ENCODE measurements around the gene CPLX3.

CPLX3 gene

DNA sequence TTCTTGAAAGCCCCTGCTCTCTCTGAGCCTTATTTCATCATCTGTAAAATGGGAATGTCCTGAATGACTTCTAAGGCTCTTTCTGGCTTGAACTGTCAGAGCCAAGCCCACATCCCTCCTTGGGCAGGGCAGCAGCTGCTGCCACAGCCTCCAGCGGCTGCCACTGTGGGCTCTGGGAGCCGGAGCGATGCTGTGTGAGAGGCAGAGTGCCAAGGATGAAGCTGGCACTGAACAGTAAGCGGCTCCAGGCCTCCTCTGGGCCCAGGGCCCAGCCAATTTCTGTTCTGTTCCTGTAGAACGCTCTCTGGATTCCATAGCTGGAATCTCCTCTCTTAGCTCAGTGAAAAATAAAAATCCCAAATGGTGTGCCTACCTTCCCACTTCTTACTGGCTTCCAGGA, 4.4 kb downstream of the CPLX3 start:
- no peak for DNase-seq

- DNase-seq: no peak
Measured at GRCh38 chr15:74831813-74832495, 5.5 kb downstream of the CPLX3 start.

- no peak for DNase-seq
Measured at GRCh38 chr15:74832826-74833225, 6.4 kb downstream of the CPLX3 start.

DNA sequence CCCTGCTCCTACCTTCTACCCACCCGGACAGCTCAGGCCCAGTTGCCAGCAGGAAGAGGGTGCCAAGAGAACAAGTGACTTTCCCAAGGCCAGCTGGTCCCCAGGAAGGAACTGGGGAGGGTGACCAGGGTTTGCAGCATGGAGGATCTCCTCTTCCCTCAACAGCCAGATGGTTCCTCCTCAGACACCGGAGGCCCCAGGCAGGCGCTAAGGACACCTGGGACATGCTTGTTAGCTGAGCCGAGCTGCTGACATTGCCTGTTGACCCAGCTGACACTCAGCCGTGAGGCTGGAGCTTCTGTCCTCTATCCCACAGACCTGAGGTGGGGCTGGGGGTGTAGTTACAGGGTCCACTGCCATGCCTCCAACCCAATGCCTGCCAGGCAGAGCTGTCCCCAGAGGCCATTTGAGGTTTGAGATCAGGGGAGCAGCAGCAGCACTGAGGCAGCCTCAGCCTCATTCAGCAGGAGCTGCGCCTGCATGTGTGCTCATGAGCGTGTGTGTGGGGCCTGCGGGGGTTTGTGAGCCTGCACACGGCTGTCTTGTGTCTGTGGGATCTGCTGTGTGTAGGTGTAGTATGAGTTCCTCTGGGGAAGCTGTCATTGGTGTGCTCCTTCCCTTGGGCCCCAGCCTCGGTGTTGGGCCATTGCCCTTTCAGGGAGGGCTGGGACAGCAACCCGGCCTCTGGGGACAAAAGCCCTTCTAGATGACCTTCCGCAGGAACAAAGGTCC, 7.1 kb downstream of the CPLX3 start:
- no peak for DNase-seq

DNA sequence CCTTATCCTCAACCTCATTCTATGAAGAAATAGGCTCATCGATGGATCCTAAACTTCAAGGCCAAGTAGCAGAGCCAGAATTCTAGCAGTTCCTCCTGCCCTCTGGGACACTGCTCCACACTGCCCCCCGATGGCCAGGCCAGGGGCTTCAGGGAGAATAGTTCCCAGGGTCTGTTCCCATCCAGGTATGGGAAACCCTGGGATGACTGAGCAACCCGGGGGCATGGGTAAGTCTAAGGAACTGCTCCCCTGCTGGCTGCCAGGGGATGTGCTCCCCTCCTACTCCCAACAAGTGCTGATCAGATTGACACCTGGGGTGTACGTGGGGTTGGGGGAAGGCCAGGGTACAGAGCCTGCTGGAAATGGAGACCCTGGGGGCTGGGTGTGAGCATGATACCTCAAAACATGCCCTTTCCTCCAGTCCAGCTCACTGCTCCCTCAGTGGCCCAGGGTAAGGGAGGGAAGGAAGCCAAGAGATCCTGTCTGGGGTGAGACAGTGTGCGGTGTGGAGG, 8.9 kb downstream of the CPLX3 start:
- DNase-seq: no peak

DNA sequence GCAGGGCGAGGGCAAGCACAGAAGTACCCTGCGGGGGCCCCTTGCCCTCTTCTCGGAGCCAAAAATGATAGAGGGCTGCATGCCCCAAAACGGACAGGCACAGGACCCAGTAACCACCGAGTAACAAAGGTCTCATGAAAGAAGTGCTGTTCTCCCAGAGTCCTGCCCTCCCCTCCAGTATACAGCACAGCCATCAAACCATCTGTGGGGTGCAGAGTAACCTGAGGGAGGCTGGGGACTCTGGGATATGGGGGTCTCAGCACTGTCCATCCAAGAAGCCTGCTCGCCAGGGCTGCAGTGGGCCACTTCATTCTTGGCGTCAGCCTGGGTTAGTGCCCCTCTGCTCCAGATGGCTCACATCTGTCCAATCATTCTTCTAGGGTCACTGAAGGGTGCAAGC, 10.4 kb downstream of the CPLX3 start:
- no peak for DNase-seq

GRCh38 chr15:74837482-74838136, 11.2 kb downstream of the CPLX3 start:
- DNase-seq: no peak

DNA sequence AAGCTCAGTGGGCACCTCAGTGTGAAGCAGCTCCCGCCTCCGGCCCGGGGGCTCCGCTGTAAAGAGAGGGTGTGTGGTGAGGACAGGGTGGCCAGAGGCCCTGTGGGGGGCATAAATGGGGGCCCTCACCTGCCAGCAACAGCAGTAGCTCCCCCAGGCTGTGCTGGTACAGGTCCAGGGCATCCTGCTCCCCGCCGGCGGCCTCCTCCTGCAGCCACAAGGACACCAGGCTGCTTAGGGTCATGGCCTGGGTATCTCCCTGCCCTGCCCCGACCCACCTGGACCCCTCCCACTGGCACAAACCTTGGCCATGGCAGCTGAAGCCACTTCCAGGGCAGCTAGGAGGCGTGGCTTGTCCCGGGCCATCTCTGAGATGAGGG, 11.7 kb downstream of the CPLX3 start:
- DNase-seq: no peak

GRCh38 chr15:74838746-74839525, 12.5 kb downstream of the CPLX3 start:
- DNase-seq: no peak

DNA sequence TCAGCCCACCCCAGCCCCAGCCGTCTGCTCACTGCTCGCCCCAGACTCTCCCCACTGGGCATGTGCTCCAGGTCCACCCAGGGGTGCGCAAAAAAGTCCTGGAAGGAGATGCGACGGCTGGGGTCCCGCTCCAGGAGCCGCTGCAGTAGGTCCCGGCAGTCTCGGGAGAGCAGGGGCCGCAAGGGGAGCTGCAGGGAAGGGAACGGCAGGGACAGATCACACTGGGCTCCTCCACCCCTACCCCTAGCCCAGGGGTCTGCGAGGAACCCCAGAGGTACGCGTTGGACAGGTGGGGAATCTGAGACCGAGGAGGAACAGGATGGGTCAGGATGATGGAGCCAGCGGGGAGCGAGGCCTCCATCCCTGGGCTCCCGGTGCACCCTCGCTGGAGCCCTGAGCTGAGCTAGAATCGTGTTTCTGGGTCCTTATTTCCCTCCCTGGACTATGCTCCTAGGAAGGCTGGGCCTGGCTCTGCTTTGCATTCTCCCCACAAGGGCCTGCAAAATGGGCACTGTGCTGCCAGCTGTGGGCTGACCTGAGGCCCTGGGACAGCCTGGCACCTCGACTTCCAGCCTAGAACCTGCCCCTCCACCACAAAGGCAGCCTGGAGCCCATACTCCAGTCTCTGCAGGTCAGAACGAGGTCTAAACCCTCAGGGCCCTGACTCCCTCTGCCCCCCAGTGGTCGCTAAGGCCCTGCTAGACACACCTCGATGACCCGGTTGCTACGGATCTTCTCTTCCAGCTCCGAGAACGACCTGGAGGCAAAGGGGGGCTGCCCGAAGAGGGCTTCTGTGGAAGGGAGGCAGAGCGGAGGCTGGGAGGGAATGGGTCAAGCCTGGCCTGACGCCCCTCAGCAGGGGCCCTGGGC, 13.3 kb downstream of the CPLX3 start:
- no peak for DNase-seq

DNA sequence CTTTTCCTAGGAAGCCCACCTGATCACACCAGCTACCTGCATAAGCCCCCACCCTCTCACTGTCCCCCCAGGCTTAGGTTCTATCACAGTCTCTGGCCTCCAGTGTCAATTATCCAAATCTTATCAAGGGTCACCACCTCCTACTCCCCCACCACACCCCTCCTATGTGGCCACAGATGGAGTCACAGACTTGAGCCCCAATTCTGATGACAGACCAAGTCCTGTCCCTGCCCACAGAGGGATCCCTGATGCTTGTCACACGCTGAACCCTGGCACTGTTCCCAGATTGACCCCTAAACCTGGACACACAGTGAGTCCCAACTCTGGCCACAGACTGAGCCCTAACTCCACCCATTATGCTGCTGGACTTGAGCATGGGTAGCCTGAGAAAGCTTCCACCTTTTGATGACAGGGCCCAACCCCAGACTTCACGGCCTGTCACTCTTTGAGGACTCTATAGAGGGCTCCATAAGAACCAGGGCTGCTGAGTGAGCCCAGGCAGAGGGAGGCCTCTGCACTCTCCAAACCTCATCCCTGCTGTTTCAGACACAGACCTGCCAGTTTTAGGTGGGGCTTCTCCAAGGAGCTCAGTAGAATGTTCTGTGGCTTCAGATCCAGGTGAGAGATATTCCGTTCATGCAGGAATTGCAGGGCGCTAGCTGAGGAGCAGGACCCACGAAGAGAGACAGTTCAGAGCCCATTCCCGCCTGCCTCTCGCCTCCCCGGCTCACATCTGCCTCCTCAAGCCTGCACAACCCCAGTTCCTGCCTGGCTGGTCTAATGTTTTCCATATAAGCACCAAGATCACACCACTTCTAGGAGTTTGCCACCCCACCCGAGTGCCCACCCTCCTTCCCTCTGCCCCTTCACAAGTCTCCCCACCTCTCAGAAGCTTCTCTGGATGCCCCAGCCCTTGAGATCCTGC, 14.7 kb downstream of the CPLX3 start:
- DNase-seq: no peak

GRCh38 chr15:74841891-74842373, 15.5 kb downstream of the CPLX3 start:
- no peak for DNase-seq

DNA sequence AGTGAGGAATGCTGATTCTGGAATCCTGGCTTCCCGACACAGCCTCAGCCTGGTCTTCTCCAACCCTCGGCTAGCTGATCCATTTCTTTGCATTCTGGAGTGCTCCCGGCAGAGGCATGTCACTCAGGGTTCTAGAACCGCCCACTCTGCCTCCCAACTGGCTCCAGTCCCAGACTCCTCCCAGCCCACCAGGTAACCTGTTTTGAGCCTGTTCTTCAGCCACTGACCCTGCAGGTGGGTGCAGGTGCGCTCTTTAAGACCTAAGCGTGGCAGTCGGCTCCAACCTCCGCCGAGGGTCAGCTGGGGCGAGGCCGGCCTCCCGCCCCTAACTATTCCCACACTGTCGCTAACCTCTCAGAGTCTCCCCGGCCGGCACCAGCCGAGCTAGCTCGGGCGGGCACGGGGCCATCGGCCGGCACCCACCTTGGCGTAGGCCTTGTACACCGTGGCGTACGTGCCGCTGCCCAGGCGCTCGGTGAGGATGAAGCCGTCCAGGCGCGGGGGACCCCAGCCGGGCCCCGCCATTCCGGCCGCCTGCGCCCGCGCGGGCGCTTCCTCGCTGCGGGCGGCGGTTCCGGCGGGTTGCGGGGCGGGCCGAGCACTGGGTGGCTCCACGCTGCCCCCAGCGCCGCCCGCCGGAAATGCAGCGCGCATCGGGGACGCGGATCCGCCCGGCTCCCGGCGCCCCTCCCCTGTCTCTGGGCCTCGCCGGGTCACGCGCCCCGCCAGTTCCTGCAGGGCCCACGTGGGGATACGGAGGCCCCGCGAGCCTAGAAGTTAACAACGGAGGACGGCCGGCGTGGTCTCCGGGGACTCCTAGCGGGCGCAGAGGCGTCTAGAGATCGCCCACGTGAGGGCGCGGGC, 16.4 kb downstream of the CPLX3 start, which contains the start of gene ULK3:
Gene ULK3, minus strand, starts transcription at position 576 of the 864 bp plus-strand sequence. Its CDS starts 51 bp downstream, at position 525.
- DNase-seq: peak; percentile 92

DNA sequence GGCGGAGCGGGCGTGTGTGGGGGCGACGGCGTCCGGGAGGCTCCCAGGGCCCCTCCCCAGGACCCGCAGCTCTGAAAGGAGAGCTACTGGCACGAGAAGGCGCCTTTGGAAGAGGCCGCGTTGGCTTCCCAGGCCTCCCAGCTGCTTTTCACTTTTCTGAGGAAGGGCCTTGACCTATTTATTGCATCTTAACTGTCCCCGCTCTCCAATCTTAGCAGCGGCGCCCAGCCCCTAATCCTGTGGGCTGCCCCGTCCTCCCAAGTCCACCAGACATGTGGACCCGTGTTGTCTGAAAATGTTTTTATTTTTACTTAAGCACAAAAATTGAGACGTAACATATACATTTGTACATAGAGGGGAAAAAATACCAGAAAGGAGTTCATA, 17.0 kb downstream of the CPLX3 start:
- DNase-seq: no peak

- DNase-seq: no peak
Measured at GRCh38 chr15:74843891-74844299, 17.5 kb downstream of the CPLX3 start.

DNA sequence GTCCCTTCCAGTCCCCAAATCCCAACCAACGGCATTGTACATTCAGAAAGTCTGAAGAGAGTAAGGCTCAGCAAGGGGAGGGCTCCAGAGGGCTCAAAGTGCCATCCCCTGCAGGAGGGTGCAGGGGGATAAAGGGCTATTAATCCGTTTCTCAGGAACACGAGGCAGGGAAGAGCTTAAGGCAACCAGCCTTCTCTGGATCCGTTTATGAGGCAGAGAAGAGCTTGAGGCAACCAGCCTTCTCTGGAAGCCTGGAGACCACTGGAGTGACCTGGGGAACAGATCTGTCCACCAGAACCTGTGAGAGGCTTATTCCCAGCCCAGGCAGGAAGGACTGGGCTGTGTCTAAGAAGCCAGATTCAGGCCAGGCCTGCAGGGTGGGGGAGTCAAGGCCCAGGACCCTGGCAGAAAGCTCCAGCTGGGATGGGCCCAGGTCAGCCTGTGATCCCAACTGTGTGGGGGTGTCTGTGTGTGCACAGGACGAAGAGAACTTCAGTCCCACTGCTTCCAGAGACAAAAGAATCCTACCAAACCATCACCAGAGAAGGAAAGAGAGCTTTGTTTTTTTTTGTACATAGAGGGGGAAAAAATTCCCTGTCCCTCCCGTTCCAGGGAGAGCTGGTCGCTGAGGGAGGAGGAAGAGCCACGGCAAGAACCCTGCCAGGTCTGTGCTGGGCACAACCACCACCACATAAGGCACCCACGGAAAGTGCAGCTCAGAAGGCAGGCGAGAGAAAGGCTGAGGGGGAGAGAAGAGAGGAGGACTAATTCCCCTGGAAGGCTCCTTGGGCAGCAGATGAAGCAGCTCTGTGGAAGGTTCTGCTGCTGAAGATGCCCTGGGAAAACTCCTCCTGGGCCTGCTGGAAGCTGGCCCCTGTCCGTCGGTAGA, 18.1 kb downstream of the CPLX3 start:
- DNase-seq: no peak

DNA sequence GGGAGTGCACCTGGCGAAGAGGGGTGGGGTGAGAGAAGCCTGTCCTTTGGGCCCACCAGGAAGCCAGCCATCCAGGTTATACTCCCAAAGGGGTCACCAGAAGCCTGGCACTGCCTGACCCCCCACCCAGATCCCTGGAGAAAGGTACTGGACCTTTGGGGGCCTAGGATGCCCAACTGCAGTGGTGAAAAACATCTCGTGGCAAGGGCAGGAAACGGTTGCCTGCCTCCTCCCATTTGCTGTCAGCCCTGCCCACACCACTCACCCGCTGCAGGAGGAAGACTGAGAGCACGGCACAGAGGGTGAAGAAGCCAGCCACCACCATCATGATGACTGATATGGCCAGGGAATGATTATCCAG, 18.8 kb downstream of the CPLX3 start:
- no peak for DNase-seq

GRCh38 chr15:74845581-74845980, 19.2 kb downstream of the CPLX3 start:
- no peak for DNase-seq

DNA sequence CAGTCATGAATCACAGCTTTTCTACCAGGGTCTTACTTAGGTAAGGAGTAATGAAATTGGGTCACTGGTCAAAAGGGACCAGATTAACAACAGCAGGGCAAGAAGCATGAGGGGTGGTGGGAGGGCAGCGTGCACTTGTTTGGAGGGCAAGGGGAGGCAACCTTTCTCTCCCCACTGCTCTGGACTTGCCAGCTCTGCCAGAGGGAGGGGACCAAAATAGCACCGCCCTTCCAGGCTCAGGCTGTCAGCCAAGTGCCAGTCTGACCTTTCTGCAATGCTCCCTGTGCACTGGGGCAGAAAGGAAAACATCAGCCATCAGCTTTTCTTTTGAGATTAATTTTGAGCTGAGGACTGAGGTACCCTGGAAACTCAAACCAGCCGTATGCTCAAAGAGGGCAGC, 21.0 kb downstream of the CPLX3 start:
- DNase-seq: no peak

Measured in right forelimb (tissue), 1 donor.